ENCODE data around the gene XIAP.

Gene XIAP

GRCh38 chrX:123960956-123961267 lies 101.1 kb downstream of the XIAP start:
- DNase-seq (ENCODE audit: low spot score), result peak; percentile 24

- DNase-seq (ENCODE audit: low spot score), result peak; percentile 81
These were observed 101.6 kb downstream of the XIAP start, which contains the start of gene STAG2 for GRCh38 chrX:123961268-123962005. STAG2 (plus strand) TSS chrX:123961706; CDS start chrX:124022628, 60,922 bp downstream.

- DNase-seq (ENCODE audit: low spot score), result no peak
These were observed 102.2 kb downstream of the XIAP start for GRCh38 chrX:123962006-123962467.

- DNase-seq (ENCODE audit: low spot score), result peak; percentile 88
These were observed 103.0 kb downstream of the XIAP start for GRCh38 chrX:123962794-123963373.
